Right forelimb (tissue), 1 donor: Measurements from ENCODE around the gene HSPB9.

Source experiments
- DNase-seq: peaks from one replicate; pipeline ENCODE4 v3.0.0-alpha.2; 2018

HSPB9 gene

DNA sequence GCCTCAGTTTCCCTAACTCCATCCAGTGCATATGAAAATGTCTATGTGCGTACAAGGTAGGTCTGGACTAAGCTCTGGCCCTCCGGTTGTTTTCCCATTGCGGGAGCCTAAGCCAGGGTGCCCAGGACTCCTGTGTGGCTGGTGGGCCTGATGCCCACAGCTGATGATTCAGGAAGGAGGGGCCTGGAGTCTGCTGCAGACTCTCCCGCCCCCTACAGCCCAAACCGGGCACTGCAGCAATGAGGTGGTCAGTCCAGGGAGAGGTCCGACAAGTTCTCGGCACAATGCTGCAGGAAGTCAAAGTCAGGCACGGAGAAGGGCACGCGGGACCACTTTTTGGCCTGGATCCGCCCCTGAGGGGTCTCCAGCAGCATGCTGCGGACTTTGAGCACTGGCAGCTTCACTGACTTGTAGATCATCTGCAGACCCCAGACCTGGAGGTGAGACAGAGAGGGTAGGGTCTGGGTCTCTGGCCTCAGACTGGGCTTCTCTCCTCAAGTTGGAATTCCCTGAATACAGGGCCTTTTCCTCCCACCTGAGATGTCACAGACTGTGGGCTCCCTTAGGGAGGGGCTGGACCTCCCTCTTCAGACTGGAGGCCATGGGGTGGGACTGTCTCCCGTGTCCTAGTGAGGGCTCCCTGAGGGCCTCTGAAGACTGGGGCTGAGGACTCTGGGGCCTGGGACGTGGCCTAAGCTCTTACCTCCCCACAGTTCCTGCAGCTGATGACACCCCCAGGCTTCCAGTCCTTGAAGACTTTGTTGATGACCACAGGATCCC is 20.9 kb upstream of the HSPB9 start:
- peak; percentile 79 for DNase-seq

DNA sequence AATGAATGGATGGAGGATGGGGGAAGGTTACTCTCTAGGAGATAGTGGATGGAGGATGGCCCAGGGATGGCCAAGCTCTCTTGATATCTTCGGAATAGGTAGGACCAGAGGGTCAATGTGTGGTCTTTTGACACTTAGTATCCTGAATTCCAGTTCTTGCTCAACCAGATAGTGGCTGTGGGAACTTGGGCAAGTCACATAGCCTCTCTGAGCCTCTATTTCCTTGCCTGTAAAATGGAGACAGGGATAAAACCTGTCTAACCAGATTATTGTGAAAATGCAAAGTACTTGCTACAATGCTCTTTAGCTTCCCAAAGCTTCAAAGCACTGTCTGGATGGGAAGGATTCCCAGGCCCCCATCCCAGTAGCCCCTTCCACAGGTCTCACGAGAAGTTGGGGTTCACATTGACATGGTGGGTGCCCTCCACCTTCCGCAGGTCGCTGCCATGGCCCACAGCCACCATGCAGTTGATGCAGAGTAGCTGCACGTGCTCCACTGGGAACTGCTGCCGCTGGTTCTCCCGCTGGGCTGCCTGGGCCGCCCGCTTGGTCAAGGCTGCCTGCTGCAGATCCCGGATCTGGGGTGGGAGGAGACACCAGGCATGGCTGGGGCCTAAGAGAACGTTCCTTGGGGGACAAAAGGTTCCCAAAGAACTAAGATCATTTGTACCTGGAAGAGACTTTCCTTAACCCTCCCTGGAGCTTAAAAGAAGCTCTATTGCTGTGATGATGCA is 19.2 kb upstream of the HSPB9 start:
- no peak for DNase-seq

DNA sequence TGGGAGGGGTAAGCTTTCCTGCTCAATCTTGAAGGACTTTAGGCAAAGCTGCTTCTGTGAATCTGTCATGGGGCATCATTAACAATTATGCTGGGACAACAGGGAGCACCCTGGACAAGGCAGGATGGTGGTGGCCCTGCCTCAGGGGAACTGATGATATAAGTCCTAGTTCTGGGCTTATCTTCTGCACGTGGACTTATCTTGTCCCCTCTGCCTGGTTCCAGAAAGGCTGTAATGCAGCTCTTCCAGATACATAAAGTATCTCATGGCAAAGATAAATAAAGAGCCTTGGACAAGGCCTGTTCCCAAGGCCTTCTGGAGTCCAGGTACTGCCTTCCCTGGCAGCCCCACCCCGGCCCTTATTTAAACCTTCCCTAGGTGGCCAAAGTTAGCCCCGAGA is 18.3 kb upstream of the HSPB9 start:
- DNase-seq, result no peak

DNA sequence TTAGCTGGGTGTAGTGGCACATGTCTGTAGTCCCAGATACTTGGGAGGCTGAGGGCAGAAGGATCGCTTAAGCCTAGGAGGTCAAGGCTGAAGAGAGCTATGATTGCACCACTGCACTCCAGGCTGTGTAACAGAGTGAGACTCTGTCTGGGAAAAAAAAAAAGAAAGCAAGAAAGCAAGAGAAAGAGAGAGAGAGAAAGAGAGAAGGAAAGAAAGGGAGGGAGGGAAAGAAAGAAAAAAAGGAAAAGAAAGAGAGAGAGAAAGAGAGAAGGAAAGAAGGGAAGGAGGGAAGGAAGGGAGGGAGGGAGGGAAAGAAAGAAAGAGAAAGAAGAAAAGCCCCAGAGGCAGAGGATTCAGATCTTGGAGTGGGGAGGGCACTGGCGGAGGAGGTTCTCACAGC is 16.6 kb upstream of the HSPB9 start:
- no peak for DNase-seq

DNA sequence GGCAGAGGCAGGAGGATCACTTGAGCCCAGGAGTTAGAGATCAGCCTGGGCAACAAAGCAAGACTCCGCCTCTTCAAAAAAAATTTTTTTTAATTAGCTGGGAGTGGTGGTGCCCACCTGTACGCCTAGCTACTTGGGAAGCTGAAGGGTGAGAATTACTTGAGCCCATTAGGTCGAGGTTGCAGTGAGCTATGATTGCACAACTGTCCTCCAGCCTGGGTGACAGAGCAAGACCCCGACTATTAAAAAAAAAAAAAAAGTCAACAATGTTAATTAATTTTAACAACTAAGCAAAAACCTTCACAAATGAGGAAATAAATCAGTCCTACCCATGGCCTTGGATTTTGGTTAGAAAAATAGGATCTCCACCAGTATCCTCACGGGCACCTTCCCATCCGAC is 15.5 kb upstream of the HSPB9 start:
- DNase-seq, result no peak

GRCh38 chr17:42107597-42108576 is 14.7 kb upstream of the HSPB9 start:
- DNase-seq, result peak; percentile 73

DNA sequence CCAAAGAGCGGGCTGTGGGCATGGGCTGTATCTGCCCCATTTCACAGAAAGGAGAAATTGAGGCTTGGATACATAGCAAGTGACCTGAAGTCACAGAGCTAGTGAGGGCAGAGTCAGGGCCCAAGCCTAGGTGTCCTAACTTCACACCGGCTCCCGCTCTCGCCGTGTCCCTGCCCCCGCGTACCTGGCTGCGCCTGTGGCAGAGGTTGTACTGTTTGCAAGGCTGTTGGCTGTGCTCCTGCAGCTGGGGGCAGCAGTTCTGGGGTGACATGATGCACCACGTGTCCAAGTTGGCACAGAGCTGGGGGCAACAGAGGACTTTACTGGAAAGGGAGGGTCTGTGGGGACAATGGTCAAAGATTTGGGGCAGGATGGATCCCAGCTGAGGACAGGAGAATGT is 13.5 kb upstream of the HSPB9 start:
- DNase-seq, result no peak

GRCh38 chr17:42110301-42111264 is 12.0 kb upstream of the HSPB9 start:
- no peak for DNase-seq

- no peak for DNase-seq
Observed at GRCh38 chr17:42111265-42111636, 11.4 kb upstream of the HSPB9 start.

GRCh38 chr17:42111871-42112551 is 10.6 kb upstream of the HSPB9 start:
- DNase-seq, result no peak

DNA sequence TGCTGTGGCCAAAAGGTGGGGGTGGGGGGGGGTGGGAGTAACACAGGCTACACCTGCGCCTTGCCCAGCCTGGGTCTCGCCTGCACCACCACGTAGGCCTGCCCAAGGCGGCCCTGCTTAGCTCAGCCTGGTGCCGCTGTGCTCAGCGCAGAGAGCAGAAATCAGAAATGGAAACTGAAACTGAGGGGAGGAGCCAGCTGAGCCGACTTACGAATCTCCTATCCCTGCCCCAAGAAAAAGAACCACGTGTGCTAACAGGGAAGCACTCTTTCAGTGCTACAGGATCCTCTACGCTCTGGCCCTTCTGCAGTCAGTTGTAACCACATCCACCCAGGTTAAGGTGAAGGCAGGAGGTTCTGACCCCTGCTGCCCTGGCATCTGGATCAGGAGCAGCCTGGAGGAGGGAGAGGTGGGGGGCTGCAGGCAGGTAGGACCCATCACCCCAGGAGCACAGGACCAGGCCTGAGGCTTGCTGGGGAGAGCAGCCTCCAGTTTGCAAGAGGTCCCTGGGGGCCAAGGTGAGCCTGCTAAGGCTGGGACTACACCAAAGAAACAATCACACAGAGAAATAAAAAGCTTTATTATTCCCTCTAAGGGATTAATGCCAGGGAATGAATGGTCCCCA is 9.9 kb upstream of the HSPB9 start, which contains the start of gene DHX58:
DHX58 (minus strand) TSS at position 163 of the 625 bp plus-strand sequence. CDS start 822 bp downstream, outside the sequence.
- peak; percentile 81 for DNase-seq

- DNase-seq, result no peak
Observed at GRCh38 chr17:42113293-42114069, 9.1 kb upstream of the HSPB9 start.

- no peak for DNase-seq
Observed at GRCh38 chr17:42114118-42114517, 8.5 kb upstream of the HSPB9 start.

DNA sequence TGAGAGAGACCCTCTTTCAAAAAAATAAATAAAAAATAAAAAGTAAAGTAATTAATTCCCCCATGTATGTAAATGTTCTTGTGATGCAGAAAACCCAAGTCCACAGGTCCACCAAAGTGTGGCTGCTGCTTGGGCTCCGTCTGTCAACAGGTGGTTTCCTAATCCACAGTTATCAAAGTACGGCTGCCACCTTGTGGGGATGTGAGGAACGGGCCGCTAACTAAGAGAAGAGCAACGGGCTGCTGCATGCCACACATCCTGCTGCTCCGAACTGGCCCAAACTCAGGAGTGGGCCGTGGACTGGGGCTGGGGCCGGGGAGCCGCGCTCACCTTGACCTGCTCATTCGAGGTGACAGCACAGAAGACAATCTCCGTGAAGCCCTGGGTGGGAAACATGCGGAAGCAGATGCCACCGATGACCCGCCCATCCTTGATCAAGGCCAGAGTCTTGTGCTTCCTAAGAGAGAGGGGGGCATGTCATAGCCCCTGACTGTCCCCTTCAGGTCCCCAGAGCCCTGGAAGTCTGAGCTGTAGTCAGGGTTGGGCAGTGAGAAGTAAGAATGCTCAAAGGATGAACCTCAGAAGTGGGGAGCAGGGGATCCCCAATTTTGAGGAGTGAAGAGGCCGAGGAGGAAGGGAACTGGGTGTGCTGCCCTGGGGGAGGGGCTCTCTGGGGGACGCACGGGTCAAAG is 5.8 kb upstream of the HSPB9 start:
- DNase-seq, result peak; percentile 86

GRCh38 chr17:42117397-42118125 is 5.0 kb upstream of the HSPB9 start:
- no peak for DNase-seq

GRCh38 chr17:42118126-42118510 is 4.5 kb upstream of the HSPB9 start:
- DNase-seq, result no peak

- DNase-seq, result no peak
Observed at GRCh38 chr17:42118545-42118944, 4.1 kb upstream of the HSPB9 start.

GRCh38 chr17:42119301-42119700 is 3.3 kb upstream of the HSPB9 start:
- no peak for DNase-seq
